ENCODE measurements around the gene RAB27B. TPM values are rescaled to one million over a fixed set of nuclear protein-coding genes. Genes with fewer than 3 reads are reported as not detected.

The RAB27B gene
- total RNA-seq, 1 experiment from 2014 or later, result 0.03 TPM

- in situ Hi-C loops (cut with HindIII; ENCODE audit: low pct_unique_long_range_greater_than_20kb, low sequenced_read_pairs), result no loop called here
- no peak for DNase-seq (ENCODE audit: low read depth, low spot score)
Measured at GRCh38 chr18:54881229-54881768, 53.0 kb downstream of the RAB27B start.

- DNase-seq (ENCODE audit: low read depth, low spot score), result no peak
- in situ Hi-C loops (cut with HindIII; ENCODE audit: low pct_unique_long_range_greater_than_20kb, low sequenced_read_pairs), result no loop called here
Measured at GRCh38 chr18:54882318-54882717, 54.0 kb downstream of the RAB27B start.

DNA sequence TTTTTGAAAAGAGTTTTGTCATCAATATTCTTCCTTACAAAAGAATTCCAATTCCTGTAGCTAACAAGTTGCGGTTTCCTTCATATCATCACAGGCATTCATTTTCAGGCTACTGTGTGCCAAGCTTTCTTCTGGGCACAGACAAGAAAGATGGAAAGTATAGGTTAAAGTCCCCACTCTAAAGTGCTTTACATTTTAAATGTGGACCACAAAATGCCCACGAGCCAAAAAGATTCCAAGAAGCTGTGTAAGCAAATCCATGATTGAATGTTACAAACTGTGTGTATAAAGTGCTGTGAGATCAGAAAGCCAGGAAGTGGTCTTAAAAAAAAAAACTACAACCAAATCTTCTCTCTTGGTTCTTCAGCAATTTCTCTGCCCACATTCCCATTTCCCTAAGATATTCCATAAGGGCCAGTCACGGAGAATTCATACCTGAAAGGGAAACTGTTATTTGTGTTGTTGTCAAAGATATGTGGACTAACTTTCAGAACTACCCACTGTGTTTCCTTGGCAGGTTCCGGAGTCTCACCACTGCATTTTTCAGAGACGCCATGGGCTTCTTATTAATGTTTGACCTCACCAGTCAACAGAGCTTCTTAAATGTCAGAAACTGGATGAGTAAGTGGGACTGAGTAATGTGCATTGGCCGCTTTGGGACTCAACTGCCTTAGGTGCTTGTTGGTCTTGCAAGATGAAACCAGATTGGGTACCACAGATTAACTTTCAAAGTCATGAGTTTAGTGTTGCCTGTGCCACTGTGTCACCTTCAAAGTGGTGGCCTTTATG, 55.7 kb downstream of the RAB27B start:
- DNase-seq (ENCODE audit: low read depth, low spot score), result no peak
- in situ Hi-C loops (cut with HindIII; ENCODE audit: low pct_unique_long_range_greater_than_20kb, low sequenced_read_pairs), result no loop called here

DNA sequence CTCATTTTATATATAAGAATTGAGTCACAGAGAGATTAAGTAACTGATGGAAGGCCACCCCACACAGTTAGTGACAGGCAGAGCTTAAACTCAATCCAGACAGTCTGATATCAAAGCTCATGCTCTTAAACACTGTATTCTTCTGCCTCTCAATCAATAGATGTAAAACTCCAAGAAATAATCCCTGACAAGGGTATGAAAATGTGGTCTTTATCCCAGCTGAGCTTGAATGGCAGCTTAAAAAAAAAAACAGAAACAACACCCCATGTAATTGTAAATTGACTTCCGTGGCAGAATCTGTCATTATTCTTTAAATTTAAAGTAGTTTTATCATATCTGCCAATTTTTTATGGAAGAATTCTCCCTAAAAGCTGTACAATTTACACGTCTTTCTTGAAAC, 60.1 kb downstream of the RAB27B start:
- no peak for DNase-seq (ENCODE audit: low read depth, low spot score)
- in situ Hi-C loops (cut with HindIII; ENCODE audit: low pct_unique_long_range_greater_than_20kb, low sequenced_read_pairs), result no loop called here

DNA sequence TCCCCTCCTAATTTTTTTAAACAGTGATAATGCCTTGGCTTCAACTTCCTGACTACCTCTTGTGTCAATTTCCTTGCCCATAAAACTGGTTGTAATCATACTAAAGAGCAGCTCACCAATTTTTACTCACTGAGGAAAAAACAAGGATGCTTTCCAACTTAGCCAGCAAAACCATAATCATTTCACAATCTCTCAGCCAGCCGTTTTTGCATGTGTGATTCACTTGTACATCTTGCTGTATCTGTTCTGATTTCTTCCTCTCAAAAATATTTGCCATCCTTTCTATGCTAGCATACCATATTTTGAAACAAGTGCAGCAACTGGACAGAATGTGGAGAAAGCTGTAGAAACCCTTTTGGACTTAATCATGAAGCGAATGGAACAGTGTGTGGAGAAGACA, 60.7 kb downstream of the RAB27B start:
- no peak for DNase-seq (ENCODE audit: low read depth, low spot score)
- in situ Hi-C loops (cut with HindIII; ENCODE audit: low pct_unique_long_range_greater_than_20kb, low sequenced_read_pairs), result no loop called here

- in situ Hi-C loops (cut with HindIII; ENCODE audit: low pct_unique_long_range_greater_than_20kb, low sequenced_read_pairs), result no loop called here
- no peak for DNase-seq (ENCODE audit: low read depth, low spot score)
Measured at GRCh38 chr18:54899500-54899899, 71.2 kb downstream of the RAB27B start.

- no peak for DNase-seq (ENCODE audit: low read depth, low spot score)
- in situ Hi-C loops (cut with HindIII; ENCODE audit: low pct_unique_long_range_greater_than_20kb, low sequenced_read_pairs), result no loop called here
Measured at GRCh38 chr18:54900290-54900689, 72.0 kb downstream of the RAB27B start.

GRCh38 chr18:54904581-54904980, 76.3 kb downstream of the RAB27B start:
- in situ Hi-C loops (cut with HindIII; ENCODE audit: low pct_unique_long_range_greater_than_20kb, low sequenced_read_pairs), result no loop called here
- DNase-seq (ENCODE audit: low read depth, low spot score), result no peak

GRCh38 chr18:54905629-54906028, 77.4 kb downstream of the RAB27B start:
- in situ Hi-C loops (cut with HindIII; ENCODE audit: low pct_unique_long_range_greater_than_20kb, low sequenced_read_pairs), result no loop called here
- DNase-seq (ENCODE audit: low read depth, low spot score), result no peak

- no peak for DNase-seq (ENCODE audit: low read depth, low spot score)
- in situ Hi-C loops (cut with HindIII; ENCODE audit: low pct_unique_long_range_greater_than_20kb, low sequenced_read_pairs), result no loop called here
Measured at GRCh38 chr18:54906331-54907185, 78.3 kb downstream of the RAB27B start.

DNA sequence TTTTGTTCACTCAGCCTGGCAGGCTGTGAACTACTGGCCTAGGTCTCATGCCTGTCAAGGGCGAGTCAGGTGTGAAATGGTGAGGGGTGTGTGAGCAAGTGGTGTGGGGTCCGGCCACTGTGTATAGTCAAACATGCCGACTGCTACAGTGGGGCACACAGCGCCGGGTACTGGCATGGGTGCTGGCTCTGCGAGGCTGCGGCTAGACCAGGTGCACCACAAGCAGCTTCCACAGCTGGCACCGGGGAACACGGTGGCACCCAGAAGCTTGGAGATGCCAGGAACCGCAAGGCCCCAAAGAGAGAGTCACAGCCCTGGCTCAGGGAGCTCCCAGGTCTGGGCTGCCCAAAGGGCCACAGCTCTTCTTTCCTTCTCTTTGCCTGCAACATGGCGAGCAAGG, 81.3 kb downstream of the RAB27B start:
- no peak for DNase-seq (ENCODE audit: low read depth, low spot score)
- in situ Hi-C loops (cut with HindIII; ENCODE audit: low pct_unique_long_range_greater_than_20kb, low sequenced_read_pairs), result no loop called here

DNA sequence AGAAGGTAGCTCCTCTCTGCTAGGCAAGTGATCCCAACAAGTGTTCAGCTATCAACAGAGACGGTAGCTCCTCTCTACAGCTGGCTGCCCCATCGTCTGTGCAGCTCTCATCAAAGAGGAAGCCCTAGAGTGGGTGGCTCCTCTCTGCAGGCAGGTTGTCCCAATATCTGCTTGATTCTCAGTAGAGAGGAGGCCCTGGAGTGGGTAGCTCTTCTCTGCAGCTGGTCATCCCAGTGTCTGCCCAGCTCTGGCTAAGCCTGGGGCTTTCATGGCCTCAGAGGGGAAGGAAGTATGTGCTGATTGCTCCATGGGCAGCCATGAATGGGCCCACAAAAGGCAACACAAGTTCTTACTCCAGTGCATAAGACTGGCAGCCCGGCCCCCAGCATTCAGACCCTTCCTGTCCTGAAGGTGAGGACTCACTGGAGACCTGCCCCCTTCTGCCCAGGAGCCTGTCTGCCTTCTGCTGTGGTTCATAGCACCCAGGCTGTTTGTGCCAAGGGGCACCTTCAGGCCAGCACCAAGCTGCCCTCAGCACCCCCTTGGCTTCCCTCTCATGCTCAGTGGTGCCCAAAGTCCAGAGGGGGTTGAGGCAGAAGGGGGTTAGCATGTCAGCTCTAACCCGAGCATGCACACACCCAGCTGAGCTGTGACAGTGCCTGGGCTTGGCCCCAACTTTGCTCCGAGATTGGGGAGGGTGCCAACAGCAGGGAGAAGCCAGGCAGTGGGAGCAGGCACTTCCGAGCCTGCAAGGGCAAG, 82.1 kb downstream of the RAB27B start:
- no peak for DNase-seq (ENCODE audit: low read depth, low spot score)
- in situ Hi-C loops (cut with HindIII; ENCODE audit: low pct_unique_long_range_greater_than_20kb, low sequenced_read_pairs), result no loop called here

DNA sequence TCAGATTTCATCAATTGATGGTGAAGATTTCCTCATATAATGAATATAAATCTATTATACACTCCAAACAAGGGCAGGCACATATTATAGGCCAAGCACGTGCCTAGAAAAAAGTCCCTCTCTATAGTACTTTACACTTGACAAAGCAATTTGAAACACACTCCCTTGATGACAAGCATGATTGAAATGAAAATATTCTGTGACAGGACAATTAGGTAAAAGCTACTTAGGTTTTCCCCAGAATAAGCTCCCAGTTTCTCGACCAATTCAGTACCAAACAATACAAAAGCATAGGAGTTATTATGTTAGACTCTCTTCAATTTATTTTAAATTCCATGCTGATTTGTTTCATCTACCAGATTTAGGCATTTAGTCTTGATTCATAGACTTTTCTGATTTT, 83.3 kb downstream of the RAB27B start:
- in situ Hi-C loops (cut with HindIII; ENCODE audit: low pct_unique_long_range_greater_than_20kb, low sequenced_read_pairs), result no loop called here
- DNase-seq (ENCODE audit: low read depth, low spot score), result no peak

DNA sequence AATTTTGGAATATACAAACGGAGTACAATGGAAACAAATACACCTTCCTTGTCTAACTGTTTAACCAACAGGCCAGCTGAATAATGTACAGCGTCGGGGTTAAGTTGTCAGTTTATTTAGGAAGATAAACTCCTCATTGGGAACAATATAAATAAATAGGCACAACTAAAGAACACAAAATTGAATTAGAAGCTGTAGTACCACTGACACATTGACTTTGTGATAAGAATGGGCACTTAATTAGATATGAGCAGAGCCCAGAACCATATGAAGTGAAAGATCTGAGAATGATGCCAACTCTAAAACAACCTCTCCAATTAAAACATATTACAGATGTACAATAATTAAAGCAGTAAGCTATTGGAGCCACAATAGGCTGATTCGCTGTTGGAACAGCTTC, 86.5 kb downstream of the RAB27B start:
- in situ Hi-C loops (cut with HindIII; ENCODE audit: low pct_unique_long_range_greater_than_20kb, low sequenced_read_pairs), result no loop called here
- no peak for DNase-seq (ENCODE audit: low read depth, low spot score)

- in situ Hi-C loops (cut with HindIII; ENCODE audit: low pct_unique_long_range_greater_than_20kb, low sequenced_read_pairs), result no loop called here
- no peak for DNase-seq (ENCODE audit: low read depth, low spot score)
Measured at GRCh38 chr18:54916507-54916906, 88.2 kb downstream of the RAB27B start.

DNA sequence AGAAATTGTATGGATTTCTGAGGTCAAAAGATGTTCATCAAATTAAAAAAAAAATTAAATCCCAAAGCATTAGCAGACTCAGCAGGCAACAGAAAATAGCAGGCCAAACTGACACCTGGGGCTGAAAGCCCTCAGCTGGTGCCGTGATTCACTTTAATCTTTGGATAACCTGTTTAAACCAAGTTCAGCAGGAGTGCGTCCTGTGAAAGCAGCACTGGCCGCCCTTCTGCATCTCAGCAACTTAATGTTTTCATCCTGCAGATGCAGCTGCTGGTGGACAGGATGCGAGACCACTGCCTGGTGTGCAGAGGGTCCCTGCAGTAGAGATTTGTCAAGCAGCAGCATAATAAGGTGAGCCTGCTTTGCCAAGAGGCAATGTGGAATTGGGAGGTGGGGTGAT, 89.8 kb downstream of the RAB27B start:
- in situ Hi-C loops (cut with HindIII; ENCODE audit: low pct_unique_long_range_greater_than_20kb, low sequenced_read_pairs), result no loop called here
- no peak for DNase-seq (ENCODE audit: low read depth, low spot score)

- in situ Hi-C loops (cut with HindIII; ENCODE audit: low pct_unique_long_range_greater_than_20kb, low sequenced_read_pairs), result no loop called here
- DNase-seq (ENCODE audit: low read depth, low spot score), result no peak
Measured at GRCh38 chr18:54919412-54919811, 91.1 kb downstream of the RAB27B start.

DNA sequence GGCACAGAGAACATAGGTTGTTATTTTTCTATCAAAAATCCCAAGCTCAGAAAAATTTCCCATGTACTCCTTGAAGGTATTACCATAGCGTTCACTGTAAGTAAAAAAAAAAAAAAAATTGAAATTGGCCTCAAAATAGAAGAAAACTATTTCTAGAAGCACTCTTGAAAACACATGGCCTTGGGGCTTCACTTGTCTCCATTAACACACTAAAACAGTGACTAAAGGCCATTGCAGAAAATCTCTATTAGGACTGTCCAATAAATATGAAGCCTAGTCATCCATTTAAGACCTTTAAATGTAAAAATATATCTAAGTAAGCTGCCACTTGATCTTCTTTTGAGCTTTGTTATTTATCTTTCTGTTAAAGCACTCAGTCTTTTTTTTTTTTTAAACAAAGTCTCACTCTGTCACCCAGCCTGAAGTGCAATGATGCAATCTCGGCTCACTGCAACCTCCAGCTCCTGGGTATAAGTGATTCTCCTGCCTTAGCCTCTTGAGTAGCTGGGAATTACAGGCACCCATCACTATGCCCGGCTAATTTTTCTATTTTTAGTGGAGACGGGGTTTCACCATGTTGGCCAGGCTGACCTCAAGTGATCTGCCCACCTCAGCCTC, 95.2 kb downstream of the RAB27B start:
- DNase-seq (ENCODE audit: low read depth, low spot score), result no peak
- in situ Hi-C loops (cut with HindIII; ENCODE audit: low pct_unique_long_range_greater_than_20kb, low sequenced_read_pairs), result no loop called here

All from SK-MEL-5 (cell line).